Right lobe of liver (tissue), 4 donors: Measurements from ENCODE around the gene LPIN2.

ENCODE experiments used
- POLR2A ChIP-seq: fragments of 450-650 bp; IDR thresholded peaks from one replicate; pipeline ENCODE4 v1.6.1; 2017; ENCODE audit warnings: antibody characterized with exemption, mild to moderate bottlenecking
- TF ChIP-seq, protein P1 (sequence below), 4 donors: fragments of 200-600 bp in 3 of 4; fragments of 450-650 bp in 1 of 4; IDR thresholded peaks; one replicate each; pipeline versions ENCODE4 v1.5.1 to v1.8.0; 2016 to 2022; ENCODE audit warnings: antibody characterized with exemption in 4 of 4, mild to moderate bottlenecking in 2 of 4
- donor health status: DM: no; HTN: no; CAD: no.
- donor health status: DM: no; HTN: no; CAD: no.
- donor health status: DM: no; HTN: yes; CAD: no.

GRCh38 chr18:3036108-3036507 lies 23.2 kb upstream of the LPIN2 start:
- TF ChIP-seq, protein P1, sequence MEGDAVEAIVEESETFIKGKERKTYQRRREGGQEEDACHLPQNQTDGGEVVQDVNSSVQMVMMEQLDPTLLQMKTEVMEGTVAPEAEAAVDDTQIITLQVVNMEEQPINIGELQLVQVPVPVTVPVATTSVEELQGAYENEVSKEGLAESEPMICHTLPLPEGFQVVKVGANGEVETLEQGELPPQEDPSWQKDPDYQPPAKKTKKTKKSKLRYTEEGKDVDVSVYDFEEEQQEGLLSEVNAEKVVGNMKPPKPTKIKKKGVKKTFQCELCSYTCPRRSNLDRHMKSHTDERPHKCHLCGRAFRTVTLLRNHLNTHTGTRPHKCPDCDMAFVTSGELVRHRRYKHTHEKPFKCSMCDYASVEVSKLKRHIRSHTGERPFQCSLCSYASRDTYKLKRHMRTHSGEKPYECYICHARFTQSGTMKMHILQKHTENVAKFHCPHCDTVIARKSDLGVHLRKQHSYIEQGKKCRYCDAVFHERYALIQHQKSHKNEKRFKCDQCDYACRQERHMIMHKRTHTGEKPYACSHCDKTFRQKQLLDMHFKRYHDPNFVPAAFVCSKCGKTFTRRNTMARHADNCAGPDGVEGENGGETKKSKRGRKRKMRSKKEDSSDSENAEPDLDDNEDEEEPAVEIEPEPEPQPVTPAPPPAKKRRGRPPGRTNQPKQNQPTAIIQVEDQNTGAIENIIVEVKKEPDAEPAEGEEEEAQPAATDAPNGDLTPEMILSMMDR (IDR thresholded peaks at IDR 0.05), result no peak
- no peak for TF ChIP-seq POLR2A
